Measurements from ENCODE around the gene CUBN. TPM values are rescaled to one million over a fixed set of nuclear protein-coding genes. Genes with fewer than 3 reads are reported as not detected.

CUBN gene
- total RNA-seq, 1 donor from 2014 or later, result 2.5 TPM

GRCh38 chr10:16929069-16929468 is 200.5 kb downstream of the CUBN start:
- no peaks in the 10 kb centered on the region for H3K27me3 Mint-ChIP-seq
- ChIA-PET CTCF (no interaction called here), POLR2A (no interaction called here)
- intact Hi-C loops (cut with micrococcal nuclease), result no loop called here
- no peaks in the 10 kb centered on the region for H3K4me1 Mint-ChIP-seq
- H3K36me3 Mint-ChIP-seq (ENCODE audit: low read depth), result no peaks in the 10 kb centered on the region
- no peak overlapping the region for H3K27ac Mint-ChIP-seq
- ATAC-seq (ENCODE audit: low read depth) (no peak), DNase-seq (no peak)
- TF ChIP-seq CTCF (IDR thresholded peaks at IDR 0.05), result no peak
- H3K4me3 Mint-ChIP-seq, result no peak overlapping the region
- no peaks in the 10 kb centered on the region for H3K9me3 Mint-ChIP-seq

- intact Hi-C loops (cut with micrococcal nuclease), result no loop called here
Observed at GRCh38 chr10:16927546-16927945, 202.1 kb downstream of the CUBN start.

GRCh38 chr10:16923726-16924125 is 205.9 kb downstream of the CUBN start:
- ATAC-seq (ENCODE audit: low read depth) (no peak), DNase-seq (no peak)
- Mint-ChIP-seq H3K27me3 (no peaks in the 10 kb centered on the region), H3K36me3 (ENCODE audit: low read depth) (no peaks in the 10 kb centered on the region), H3K27ac (no peak overlapping the region), H3K9me3 (no peaks in the 10 kb centered on the region), H3K4me3 (no peak overlapping the region), H3K4me1 (no peaks in the 10 kb centered on the region)
- ChIA-PET CTCF (no interaction called here), POLR2A (no interaction called here)
- intact Hi-C loops (cut with micrococcal nuclease), result no loop called here
- TF ChIP-seq CTCF (IDR thresholded peaks at IDR 0.05), result no peak

More at GRCh38 chr10:16927546-16927945, 202.1 kb downstream of the CUBN start:
- TF ChIP-seq CTCF (IDR thresholded peaks at IDR 0.05), result no peak
- ChIA-PET CTCF (no interaction called here), POLR2A (no interaction called here)
- Mint-ChIP-seq H3K36me3 (ENCODE audit: low read depth) (no peaks in the 10 kb centered on the region), H3K9me3 (no peaks in the 10 kb centered on the region), H3K27me3 (no peaks in the 10 kb centered on the region), H3K4me1 (no peaks in the 10 kb centered on the region), H3K27ac (no peak overlapping the region), H3K4me3 (no peak overlapping the region)
- DNase-seq (no peak), ATAC-seq (ENCODE audit: low read depth) (no peak)

GRCh38 chr10:16923309-16923708 is 206.3 kb downstream of the CUBN start:
- no peak for DNase-seq
- H3K9me3 Mint-ChIP-seq, result no peaks in the 10 kb centered on the region
- H3K4me3 Mint-ChIP-seq, result no peak overlapping the region
- no peak for ATAC-seq (ENCODE audit: low read depth)
- no peaks in the 10 kb centered on the region for H3K27me3 Mint-ChIP-seq
- ChIA-PET POLR2A (no interaction called here), CTCF (no interaction called here)
- intact Hi-C loops (cut with micrococcal nuclease), result no loop called here
- no peak for TF ChIP-seq CTCF (IDR thresholded peaks at IDR 0.05)
- no peak overlapping the region for H3K27ac Mint-ChIP-seq
- no peaks in the 10 kb centered on the region for H3K4me1 Mint-ChIP-seq
- H3K36me3 Mint-ChIP-seq (ENCODE audit: low read depth), result no peaks in the 10 kb centered on the region

GRCh38 chr10:16919121-16919982 is 210.3 kb downstream of the CUBN start:
- TF ChIP-seq CTCF (IDR thresholded peaks at IDR 0.05), result no peak
- no peak overlapping the region for H3K4me3 Mint-ChIP-seq
- no peak for DNase-seq
- H3K27ac Mint-ChIP-seq, result no peak overlapping the region
- no peaks in the 10 kb centered on the region for H3K9me3 Mint-ChIP-seq
- ChIA-PET CTCF (no interaction called here), POLR2A (no interaction called here)
- H3K27me3 Mint-ChIP-seq, result no peaks in the 10 kb centered on the region
- no peaks in the 10 kb centered on the region for H3K4me1 Mint-ChIP-seq
- ATAC-seq (ENCODE audit: low read depth), result no peak
- intact Hi-C loops (cut with micrococcal nuclease), result no loop called here
- H3K36me3 Mint-ChIP-seq (ENCODE audit: low read depth), result peaks cover 7% of the 10 kb centered on the region

Data from activated B cell treated with CpG ODN at 0.5 μM for 24 hours (primary cell).